ENCODE measurements around the gene TGM5.

DNA sequence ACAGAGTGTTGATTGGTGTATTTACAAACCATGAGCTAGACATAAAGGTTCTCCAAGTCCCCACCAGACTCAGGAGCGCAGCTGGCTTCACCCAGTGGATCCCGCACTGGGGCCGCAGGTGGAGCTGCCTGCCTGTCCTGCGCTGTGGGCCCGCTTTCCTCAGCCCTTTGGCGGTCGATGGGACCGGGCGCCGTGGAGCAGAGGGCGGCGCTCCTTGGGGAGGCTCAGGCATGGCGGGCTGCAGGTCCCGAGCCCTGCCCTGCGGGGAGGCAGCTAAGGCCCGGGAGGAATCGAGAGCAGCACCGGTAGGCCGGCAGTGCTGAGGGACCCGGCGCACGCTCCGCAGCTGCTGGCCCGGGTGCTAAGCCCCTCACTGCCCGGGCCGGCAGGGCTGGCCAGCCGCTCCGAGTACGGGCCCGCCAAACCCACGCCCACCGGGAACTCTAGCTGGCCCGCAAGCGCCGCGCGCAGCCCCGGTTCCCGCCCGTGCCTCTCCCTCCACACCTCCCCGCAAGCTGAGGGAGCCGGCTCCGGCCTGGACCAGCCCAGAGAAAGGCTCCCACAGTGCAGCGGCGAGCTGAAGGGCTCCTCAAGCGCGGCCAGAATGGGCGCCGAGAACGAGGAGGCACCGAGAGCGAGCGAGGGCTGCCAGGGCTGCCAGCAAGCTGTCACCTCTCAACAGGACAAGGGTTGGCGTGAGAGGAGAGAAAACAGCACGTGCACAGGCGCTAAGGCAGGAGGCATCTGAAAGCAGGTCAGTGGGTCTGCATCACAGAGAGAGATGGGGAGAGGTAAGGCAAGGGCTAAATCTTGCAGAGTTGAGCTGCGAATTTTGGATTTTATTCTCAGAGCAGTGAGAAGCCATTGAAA is 40.1 kb downstream of the TGM5 start:
- TF ChIP-seq POLR2A (IDR thresholded peaks at IDR 0.05; ENCODE audit: low read depth, low read length) (no peak), POLR2AphosphoS5 (IDR thresholded peaks at IDR 0.05; ENCODE audit: low read depth, low read length) (no peak)
